D721Med (cell line): ENCODE data around the gene LARGE2.

Experiments
- DNase-seq: peaks from one replicate; pipeline ENCODE4 v3.0.0; 2011; ENCODE audit warnings: low spot score; ENCODE audit not compliant: insufficient read length
- FAIRE-seq: peaks from 2 replicates; lab custom pipeline; 2011; peaks lifted over from hg19 to GRCh38; lab: Jason Lieb, UNC
- CTCF ChIP-seq: IDR thresholded peaks from 2 replicates; pipeline ENCODE4 v1.5.1; 2012; ENCODE audit warnings: mild to moderate bottlenecking, control low read depth; ENCODE audit not compliant: insufficient read depth; ENCODE audit errors: missing control alignments

LARGE2 gene

GRCh38 chr11:45968901-45969300, 46.4 kb downstream of the LARGE2 start:
- TF ChIP-seq CTCF: no peak
- FAIRE-seq (no peak), DNase-seq (no peak)

- TF ChIP-seq CTCF: no peak
- DNase-seq (no peak), FAIRE-seq (peak; percentile 55)
Measured at GRCh38 chr11:45973601-45974000, 51.1 kb downstream of the LARGE2 start.

DNA sequence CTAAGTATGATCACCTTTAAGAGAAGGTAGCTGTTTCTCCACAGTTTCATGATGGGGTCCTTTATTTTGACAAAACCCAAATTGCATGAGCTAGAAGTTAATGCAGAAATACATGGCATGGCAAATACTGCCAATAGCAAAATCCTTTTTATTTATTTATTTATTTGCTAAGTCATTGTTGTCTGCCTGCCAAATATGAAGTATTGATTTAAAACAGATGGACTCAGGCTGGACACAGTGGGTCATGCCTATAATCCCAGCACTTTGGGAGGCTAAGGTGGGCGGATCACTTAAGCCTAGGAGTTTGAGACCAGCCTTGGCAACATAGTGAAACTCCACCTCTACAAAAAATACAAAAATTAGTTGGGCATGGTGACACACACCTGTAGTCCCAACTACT, 52.4 kb downstream of the LARGE2 start:
- no peak for TF ChIP-seq CTCF
- no peak for DNase-seq
- no peak for FAIRE-seq
